ENCODE measurements around the gene ROM1. TPM values are rescaled to one million over a fixed set of nuclear protein-coding genes. Genes with fewer than 3 reads are reported as not detected.
"Not testable (repeated sequence)": the region's sequence is repeated elsewhere in the genome, so short reads cannot be mapped to it uniquely, and the experiment has no call there.

ROM1 gene
- total RNA-seq, 2 experiments from 2014 or later: 1.3 to 2.0 TPM

DNA sequence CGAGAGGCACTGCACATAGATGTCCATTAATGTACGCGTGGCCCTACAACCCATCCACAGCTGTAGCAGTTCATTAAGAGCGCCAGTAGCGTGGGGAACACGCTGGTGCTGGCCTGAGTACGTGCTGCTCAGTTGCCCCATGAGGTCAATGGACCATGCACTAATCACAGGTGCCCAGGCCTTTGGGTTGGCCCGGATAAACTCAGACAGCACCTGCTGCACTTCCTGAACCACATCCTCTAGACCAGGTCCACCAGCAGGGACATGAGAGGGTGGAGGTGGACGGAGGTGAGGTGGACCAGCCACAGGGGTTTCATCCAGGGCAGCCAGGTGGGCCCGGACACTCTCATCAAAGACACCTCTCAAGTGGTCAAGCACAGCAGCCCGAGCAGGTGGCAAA, 36.4 kb downstream of the ROM1 start:
- CTCF ChIA-PET: interaction anchor here (1.0 to 1.6 kb wide), 2 partner anchors 56 to 157 kb away, joined by 3 read pairs; no protein-coding TSS in a partner anchor
- Mint-ChIP-seq H3K27me3 (ENCODE audit: low read depth) (no peaks in the 10 kb centered on the region), H3K36me3 (ENCODE audit: low read depth) (peaks cover 37% of the 10 kb centered on the region), H3K27ac (no peak overlapping the region), H3K9me3 (ENCODE audit: insufficient read depth) (no peaks in the 10 kb centered on the region), H3K4me3 (no peak overlapping the region), H3K4me1 (ENCODE audit: low read depth) (peaks cover 37% of the 10 kb centered on the region)
- POLR2A ChIA-PET: interaction anchor here (1.1 to 8.9 kb wide), 4 partner anchors 16 to 191 kb away, joined by 3 to 76 read pairs (median 7); partner anchors contain the start of genes C11orf98, CSKMT, EML3 and LBHD1
- ATAC-seq (no peak), DNase-seq (no peak)

DNA sequence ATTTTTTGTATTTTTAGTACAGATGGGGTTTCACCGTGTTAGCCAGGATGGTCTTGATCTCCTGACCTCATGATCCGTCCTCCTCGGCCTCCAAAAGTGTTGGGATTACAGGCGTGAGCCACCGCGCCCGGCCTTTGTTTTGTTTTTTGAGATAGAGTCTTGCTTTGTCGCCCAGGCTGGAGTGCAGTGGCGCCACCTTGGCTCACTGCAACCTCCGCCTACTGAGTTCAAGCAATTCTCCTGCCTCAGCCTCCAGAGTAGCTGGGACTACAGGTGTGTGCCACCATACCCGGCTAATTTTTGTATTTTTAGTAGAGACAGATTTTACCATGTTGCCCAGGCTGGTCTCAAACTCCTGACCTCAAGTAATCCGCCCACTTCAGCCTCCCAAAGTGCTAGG, 37.2 kb downstream of the ROM1 start:
- Mint-ChIP-seq H3K4me1 (ENCODE audit: low read depth) (peaks cover 34% of the 10 kb centered on the region), H3K36me3 (ENCODE audit: low read depth) (peaks cover 33% of the 10 kb centered on the region)
- H3K9me3 Mint-ChIP-seq (ENCODE audit: insufficient read depth); H3K27me3 Mint-ChIP-seq (ENCODE audit: low read depth); DNase-seq; H3K4me3 Mint-ChIP-seq; H3K27ac Mint-ChIP-seq; ATAC-seq: not testable (repeated sequence)
- ChIA-PET POLR2A (interaction anchor here (1.1 to 8.9 kb wide), 2 partner anchors 15 to 58 kb away, joined by 3 to 76 read pairs; partner anchors contain the start of genes C11orf98, CSKMT and GNG3), CTCF (interaction anchor here (1.0 to 1.4 kb wide), 3 partner anchors 15 to 58 kb away, joined by 3 read pairs; partner anchors contain the start of genes C11orf98 and CSKMT)

DNA sequence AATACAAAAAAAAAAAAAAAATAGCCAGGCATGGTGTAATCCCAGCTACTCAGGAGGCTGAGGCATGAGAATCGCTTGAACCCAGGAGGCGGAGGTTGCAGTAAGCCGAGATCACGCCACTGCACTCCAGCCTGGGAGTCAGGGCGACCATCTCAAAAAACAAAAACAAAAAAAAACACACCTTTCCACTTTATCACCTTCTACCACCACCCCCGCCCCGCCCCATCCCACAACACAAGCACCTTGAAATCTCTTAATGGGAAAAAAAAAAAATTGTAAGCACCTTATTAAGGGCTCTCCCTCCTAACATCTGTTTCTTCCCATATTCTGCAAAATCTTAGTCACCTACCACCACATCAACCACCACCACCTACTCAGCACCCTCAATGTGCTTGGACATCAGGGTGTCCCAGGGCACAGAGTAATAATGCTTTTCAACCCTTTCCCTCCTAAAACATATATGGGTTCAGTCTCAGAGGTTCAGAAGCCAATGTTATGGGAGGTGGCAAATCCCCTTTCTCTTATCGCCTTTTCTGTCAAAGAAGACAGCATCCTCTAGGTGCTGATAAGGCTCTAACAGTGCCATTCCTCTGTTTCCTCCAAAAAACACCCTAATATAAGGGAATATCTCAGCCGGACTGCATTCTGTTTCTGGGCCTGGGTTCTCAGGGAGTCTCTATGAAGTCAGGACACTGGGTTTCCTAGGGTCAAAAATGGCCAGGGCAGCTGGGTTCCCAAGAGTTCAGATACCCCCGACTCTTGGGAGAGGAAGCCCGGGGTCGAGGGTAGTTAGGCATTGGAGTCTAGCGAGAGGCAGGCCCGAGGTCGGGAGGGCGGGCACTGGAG, 39.3 kb downstream of the ROM1 start:
- Mint-ChIP-seq H3K27me3 (ENCODE audit: low read depth) (no peaks in the 10 kb centered on the region), H3K36me3 (ENCODE audit: low read depth) (peaks cover 25% of the 10 kb centered on the region), H3K27ac (peak overlapping the region; percentile 91), H3K4me1 (ENCODE audit: low read depth) (peaks cover 26% of the 10 kb centered on the region), H3K9me3 (ENCODE audit: insufficient read depth) (no peaks in the 10 kb centered on the region), H3K4me3 (peak overlapping the region; percentile 87)
- ATAC-seq (peak; percentile 7), DNase-seq (no peak)
- CTCF ChIA-PET: interaction anchor here (1.0 to 1.4 kb wide), 5 partner anchors 8 to 258 kb away, joined by 3 to 10 read pairs (median 4); partner anchors contain the start of genes C11orf98, CSKMT and TUT1
- POLR2A ChIA-PET: interaction anchor here (0.6 to 2.1 kb wide), 23 partner anchors 9 to 189 kb away, joined by 3 to 27 read pairs (median 5); partner anchors contain the start of genes B3GAT3, C11orf98, CSKMT and HNRNPUL2

DNA sequence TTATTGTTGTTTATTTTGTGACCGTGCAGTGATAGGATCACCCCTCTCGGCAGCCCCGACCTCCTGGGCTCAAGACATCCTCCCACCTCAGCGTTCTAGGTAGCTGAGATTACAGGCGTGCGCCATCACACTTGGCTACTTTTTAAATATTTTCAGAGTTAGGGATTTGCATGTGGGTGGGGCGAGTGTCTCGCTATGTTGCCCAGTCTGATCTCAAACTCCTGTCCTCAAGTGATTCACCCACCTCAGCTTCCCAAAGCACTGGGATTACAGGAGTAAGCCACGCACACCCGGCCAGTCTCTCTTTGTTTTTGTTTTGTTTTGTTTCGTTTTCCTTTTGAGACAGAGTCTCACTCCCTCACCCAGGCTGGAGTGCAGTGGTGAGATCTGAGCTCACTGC, 41.2 kb downstream of the ROM1 start:
- no peaks in the 10 kb centered on the region for H3K27me3 Mint-ChIP-seq (ENCODE audit: low read depth)
- H3K4me1 Mint-ChIP-seq (ENCODE audit: low read depth): peaks cover 26% of the 10 kb centered on the region
- POLR2A ChIA-PET: interaction anchor here (0.7 to 4.1 kb wide), 5 partner anchors 11 to 33 kb away, joined by 3 to 62 read pairs (median 3); partner anchors contain the start of genes B3GAT3, C11orf98 and CSKMT
- CTCF ChIA-PET: interaction anchor here (1.8 to 2.3 kb wide), 3 partner anchors 10 to 40 kb away, joined by 5 to 15 read pairs (median 11); partner anchors contain the start of genes C11orf98, CSKMT, LBHD1 and UQCC3
- H3K36me3 Mint-ChIP-seq (ENCODE audit: low read depth): peaks cover 12% of the 10 kb centered on the region
- DNase-seq (no peak), ATAC-seq (no peak)
- no peaks in the 10 kb centered on the region for H3K9me3 Mint-ChIP-seq (ENCODE audit: insufficient read depth)
- peak overlapping the region; percentile 57 for H3K27ac Mint-ChIP-seq
- H3K4me3 Mint-ChIP-seq: peak overlapping the region; percentile 23

DNA sequence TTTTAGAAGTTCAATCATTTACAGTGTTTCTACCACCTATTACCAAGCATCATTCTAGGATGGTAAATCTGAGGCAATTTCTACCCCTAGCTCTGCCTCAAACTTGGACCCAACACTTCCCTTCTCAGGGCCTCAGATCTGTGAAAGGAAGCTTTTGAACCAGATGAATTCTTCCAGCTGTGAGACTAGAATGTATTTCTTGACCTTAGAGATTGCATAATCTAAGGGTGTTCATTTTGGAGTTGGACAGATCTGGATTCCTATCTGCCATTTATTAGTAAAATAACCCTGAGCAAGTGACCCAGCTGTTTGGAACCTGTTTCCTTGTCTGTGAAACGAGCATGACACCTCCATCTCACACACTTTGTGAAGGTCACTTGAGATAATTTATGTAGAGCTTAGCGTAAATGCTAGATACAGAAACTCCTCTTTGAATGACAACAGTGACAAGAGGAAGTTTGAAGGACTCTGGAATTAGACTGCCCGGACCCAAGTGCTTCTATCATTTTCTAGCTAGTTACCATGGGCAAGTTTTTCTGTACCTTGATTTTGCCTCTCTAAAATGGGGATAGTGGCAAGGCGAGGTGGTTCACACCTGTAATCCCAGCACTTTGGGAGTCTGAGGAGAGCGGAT, 43.9 kb downstream of the ROM1 start:
- Mint-ChIP-seq H3K4me1 (ENCODE audit: low read depth) (peaks cover 19% of the 10 kb centered on the region), H3K27me3 (ENCODE audit: low read depth) (no peaks in the 10 kb centered on the region), H3K27ac (peak overlapping the region; percentile 26), H3K4me3 (no peak overlapping the region), H3K36me3 (ENCODE audit: low read depth) (peaks cover 7% of the 10 kb centered on the region), H3K9me3 (ENCODE audit: insufficient read depth) (no peaks in the 10 kb centered on the region)
- no peak for DNase-seq
- ChIA-PET CTCF (interaction anchor here (0.7 to 1.4 kb wide), 6 partner anchors 11 to 232 kb away, joined by 3 to 5 read pairs (median 4); no protein-coding TSS in a partner anchor), POLR2A (interaction anchor here (0.6 to 4.1 kb wide), 5 partner anchors 8 to 64 kb away, joined by 3 to 62 read pairs (median 7); partner anchors contain the start of genes C11orf98, CSKMT and GANAB)
- ATAC-seq: no peak

DNA sequence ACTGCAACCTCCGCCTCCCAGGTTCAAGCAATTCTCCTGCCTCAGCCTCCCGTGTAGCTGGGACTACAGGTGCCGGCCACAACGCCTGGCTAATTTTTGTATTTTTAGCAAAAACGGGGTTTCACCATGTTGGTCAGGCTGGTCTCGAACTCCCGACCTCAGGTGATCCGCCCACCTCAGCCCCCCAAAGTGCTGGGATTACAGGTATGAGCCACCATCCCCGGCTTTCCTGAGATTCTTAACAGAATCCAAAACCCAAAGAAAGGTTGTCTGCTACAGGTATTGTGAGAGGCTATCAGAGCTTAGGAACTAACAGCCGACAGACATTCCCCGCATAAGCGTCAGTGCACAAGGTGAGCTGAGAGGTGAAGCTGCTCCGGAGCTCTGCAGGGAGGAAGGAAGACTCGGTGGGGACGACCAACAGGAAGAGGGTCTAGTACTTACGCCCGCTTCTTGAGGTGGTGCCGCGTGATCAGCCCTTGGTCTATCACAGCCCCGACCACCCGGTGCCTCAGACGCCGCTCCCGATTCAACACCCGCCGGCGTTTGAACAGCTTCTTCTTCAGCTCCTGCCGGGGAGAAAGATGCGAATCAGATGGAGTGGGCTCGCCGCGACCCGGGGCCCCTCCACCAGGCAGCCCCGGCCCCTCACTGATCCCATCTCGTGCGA, 51.5 kb downstream of the ROM1 start:
- ATAC-seq (peak; percentile 48), DNase-seq (peak; percentile 76)
- H3K27me3 Mint-ChIP-seq (ENCODE audit: low read depth): no peaks in the 10 kb centered on the region
- H3K27ac Mint-ChIP-seq: peak overlapping the region; percentile 93
- peaks cover 57% of the 10 kb centered on the region for H3K36me3 Mint-ChIP-seq (ENCODE audit: low read depth)
- H3K4me3 Mint-ChIP-seq: peak overlapping the region; percentile 98
- no peaks in the 10 kb centered on the region for H3K9me3 Mint-ChIP-seq (ENCODE audit: insufficient read depth)
- peaks cover 33% of the 10 kb centered on the region for H3K4me1 Mint-ChIP-seq (ENCODE audit: low read depth)
- CTCF ChIA-PET: interaction anchor here (0.8 to 3.4 kb wide), 31 partner anchors 9 to 272 kb away, joined by 3 to 23 read pairs (median 4); partner anchors contain the start of genes EML3, HNRNPUL2, INTS5 and POLR2G
- POLR2A ChIA-PET: interaction anchor here (0.7 to 6.1 kb wide), 50 partner anchors 7 to 1751 kb away, joined by 3 to 76 read pairs (median 6); partner anchors contain the start of genes B3GAT3, BSCL2, EEF1G and GANAB

Small RNA genes within 50 kb of the gene (microRNA-seq; reads per million reads assigned to microRNA genes)
- gene MIR6747: not detected

Other genes starting within 250 kb of the ROM1 start
- gene SCGB1A1, start 194.2 kb upstream of the ROM1 start, total RNA-seq: not detected
- gene AHNAK, start 66.5 kb upstream of the ROM1 start, total RNA-seq: 100 to 1,000 TPM; 123 to 129 TPM
- gene EEF1G, start 39.4 kb upstream of the ROM1 start, total RNA-seq: 1,000 to 10,000 TPM; 1,058 to 1,098 TPM
- 10 to 100 TPM; 22.2 to 25.0 TPM for gene TUT1, start 21.7 kb upstream of the ROM1 start, total RNA-seq
- gene MTA2, start 11.4 kb upstream of the ROM1 start, total RNA-seq: 100 to 1,000 TPM; 249 to 273 TPM
- gene EML3, start 482 bp upstream of the ROM1 start, total RNA-seq: 100 to 1,000 TPM; 120 to 144 TPM
- gene B3GAT3, start 8.7 kb downstream of the ROM1 start, total RNA-seq: 10 to 100 TPM; 63.0 to 64.8 TPM
- 100 to 1,000 TPM; 297 to 310 TPM for gene GANAB, start 33.4 kb downstream of the ROM1 start, total RNA-seq
- gene INTS5, start 40.0 kb downstream of the ROM1 start, total RNA-seq: 10 to 100 TPM; 28.9 to 29.2 TPM
- gene C11orf98, start 52.0 kb downstream of the ROM1 start, total RNA-seq: 100 to 1,000 TPM; 131 to 133 TPM
- 10 to 100 TPM; 21.9 to 22.8 TPM for gene CSKMT, start 52.1 kb downstream of the ROM1 start, total RNA-seq
- gene UQCC3, start 58.4 kb downstream of the ROM1 start, total RNA-seq: 1 to 10 TPM; 7.5 TPM
- 10 to 100 TPM; 22.3 to 25.0 TPM for gene LBHD1, start 59.0 kb downstream of the ROM1 start, total RNA-seq
- gene UBXN1, start 65.8 kb downstream of the ROM1 start, total RNA-seq: 100 to 1,000 TPM; 107 to 118 TPM
- gene LRRN4CL, start 76.3 kb downstream of the ROM1 start, total RNA-seq: under 1 TPM; 0.21 to 0.34 TPM
- gene BSCL2, start 94.2 kb downstream of the ROM1 start, total RNA-seq: 10 to 100 TPM; 30.3 to 39.9 TPM
- gene GNG3, start 94.4 kb downstream of the ROM1 start, total RNA-seq: not detected
- 10 to 100 TPM; 65.4 to 67.0 TPM for gene HNRNPUL2, start 114.2 kb downstream of the ROM1 start, total RNA-seq
- gene TTC9C, start 115.2 kb downstream of the ROM1 start, total RNA-seq: 10 to 100 TPM; 44.3 to 46.1 TPM
- 10 to 100 TPM; 12.4 to 12.8 TPM for gene ZBTB3, start 140.9 kb downstream of the ROM1 start, total RNA-seq
- gene POLR2G, start 148.3 kb downstream of the ROM1 start, total RNA-seq: 10 to 100 TPM; 89.7 to 96.6 TPM
- gene TAF6L, start 158.1 kb downstream of the ROM1 start, total RNA-seq: 10 to 100 TPM; 21.8 to 23.7 TPM
- gene TMEM179B, start 174.1 kb downstream of the ROM1 start, total RNA-seq: 10 to 100 TPM; 37.3 to 40.8 TPM
- gene TMEM223, start 178.7 kb downstream of the ROM1 start, total RNA-seq: 10 to 100 TPM; 20.1 to 20.3 TPM
- gene NXF1, start 192.2 kb downstream of the ROM1 start, total RNA-seq: 100 to 1,000 TPM; 110 to 111 TPM
- 10 to 100 TPM; 30.4 to 32.7 TPM for gene STX5, start 218.8 kb downstream of the ROM1 start, total RNA-seq
- gene TEX54, start 219.6 kb downstream of the ROM1 start, total RNA-seq: not detected
- gene WDR74, start 226.3 kb downstream of the ROM1 start, total RNA-seq: 10 to 100 TPM; 66.0 to 66.9 TPM

Data from activated CD8-positive, alpha-beta T cell treated with anti-CD3 and anti-CD28 coated beads, Interleukin-2, amount 10 ng/mL, durations not matched to agents 7 days and 5 days (primary cell).